ENCODE results near the gene NAV1. TPM values are rescaled to one million over a fixed set of nuclear protein-coding genes. Genes with fewer than 3 reads are reported as not detected.

The NAV1 gene
- total RNA-seq, 1 experiment from 2014 or later = 15.5 TPM

Other genes with a start within 250 kb of the NAV1 start
- gene TNNT2, start 161.4 kb upstream of the NAV1 start, total RNA-seq (2014; rRNA removed; shearing (Covaris generic)) = not detected in 2 replicates
- not detected in 2 replicates for gene LAD1, start 139.8 kb upstream of the NAV1 start, total RNA-seq (2014; rRNA removed; shearing (Covaris generic))
- not detected in 2 replicates for gene TNNI1, start 117.4 kb upstream of the NAV1 start, total RNA-seq (2014; rRNA removed; shearing (Covaris generic))
- gene PHLDA3, start 69.9 kb upstream of the NAV1 start, total RNA-seq (2014; rRNA removed; shearing (Covaris generic)) = 36.7 and 75.0 TPM in 2 replicates
- gene CSRP1, start 32.0 kb upstream of the NAV1 start, total RNA-seq (2014; rRNA removed; shearing (Covaris generic)) = 1,173 and 1,377 TPM in 2 replicates